Mammary epithelial cell (primary cell): ENCODE results near the gene FAM53B.

ENCODE experiments used
- EZH2 ChIP-seq: IDR thresholded peaks from 2 replicates; pipeline ENCODE4 v1.6.1; 2012; ENCODE audit warnings: low read length, inconsistent platforms, borderline replicate concordance
- TF ChIP-seq, protein P1 (sequence below), 2 donors: IDR thresholded peaks in 1 of 2; conservative IDR thresholded peaks in 1 of 2; 2 replicates each; pipeline ENCODE4 v1.5.1; 2011 to 2012; ENCODE audit warnings: inconsistent platforms in 2 of 2, low read length in 2 of 2, mild to moderate bottlenecking in 2 of 2, control low read depth in 1 of 2, low read depth in 1 of 2; ENCODE audit not compliant: insufficient read depth in 1 of 2; ENCODE audit errors: extremely low read depth in 1 of 2

DNA sequence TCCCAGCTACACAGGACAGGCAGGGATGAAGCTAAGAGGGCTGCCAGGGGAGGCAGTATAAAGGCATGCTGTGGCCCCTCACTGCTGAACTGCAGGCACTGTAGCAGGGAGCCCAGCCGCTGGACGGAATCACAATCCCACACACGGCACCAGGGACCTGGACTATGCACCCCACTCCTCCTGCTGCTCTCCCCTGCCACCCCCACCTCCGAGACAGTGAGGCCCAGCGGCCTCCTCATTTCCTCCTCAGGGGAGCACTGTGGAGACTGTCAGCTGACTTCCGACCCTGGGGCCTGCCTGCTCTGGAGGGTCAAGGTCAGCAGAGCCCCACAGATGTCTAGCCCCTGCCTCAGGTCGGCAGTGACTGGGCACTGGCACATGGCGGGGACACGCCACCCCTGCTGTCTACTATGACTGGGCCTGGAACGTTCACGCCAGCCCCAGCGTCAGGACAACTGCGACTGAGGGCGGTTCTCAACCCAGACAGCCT is 92.7 kb downstream of the FAM53B start:
- no peak for TF ChIP-seq EZH2
- TF ChIP-seq, protein P1, sequence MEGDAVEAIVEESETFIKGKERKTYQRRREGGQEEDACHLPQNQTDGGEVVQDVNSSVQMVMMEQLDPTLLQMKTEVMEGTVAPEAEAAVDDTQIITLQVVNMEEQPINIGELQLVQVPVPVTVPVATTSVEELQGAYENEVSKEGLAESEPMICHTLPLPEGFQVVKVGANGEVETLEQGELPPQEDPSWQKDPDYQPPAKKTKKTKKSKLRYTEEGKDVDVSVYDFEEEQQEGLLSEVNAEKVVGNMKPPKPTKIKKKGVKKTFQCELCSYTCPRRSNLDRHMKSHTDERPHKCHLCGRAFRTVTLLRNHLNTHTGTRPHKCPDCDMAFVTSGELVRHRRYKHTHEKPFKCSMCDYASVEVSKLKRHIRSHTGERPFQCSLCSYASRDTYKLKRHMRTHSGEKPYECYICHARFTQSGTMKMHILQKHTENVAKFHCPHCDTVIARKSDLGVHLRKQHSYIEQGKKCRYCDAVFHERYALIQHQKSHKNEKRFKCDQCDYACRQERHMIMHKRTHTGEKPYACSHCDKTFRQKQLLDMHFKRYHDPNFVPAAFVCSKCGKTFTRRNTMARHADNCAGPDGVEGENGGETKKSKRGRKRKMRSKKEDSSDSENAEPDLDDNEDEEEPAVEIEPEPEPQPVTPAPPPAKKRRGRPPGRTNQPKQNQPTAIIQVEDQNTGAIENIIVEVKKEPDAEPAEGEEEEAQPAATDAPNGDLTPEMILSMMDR (conservative IDR thresholded peaks at IDR 0.05 in 1 of 2, IDR thresholded peaks at IDR 0.05 in 1 of 2; ENCODE audit: extremely low read depth in 1 of 2, insufficient read depth in 1 of 2, low read depth in 1 of 2, low read length in 2 of 2): no peak
